ENCODE results near the gene MXRA8. TPM values are rescaled to one million over a fixed set of nuclear protein-coding genes. Genes with fewer than 3 reads are reported as not detected.

Gene MXRA8
- total and polyA plus RNA-seq, 9 of the 15 experiments (the other 6 are each of a cell fraction or from before 2014, with no cell fraction given), result 0.66 to 11.3 (median 6.3) TPM

DNA sequence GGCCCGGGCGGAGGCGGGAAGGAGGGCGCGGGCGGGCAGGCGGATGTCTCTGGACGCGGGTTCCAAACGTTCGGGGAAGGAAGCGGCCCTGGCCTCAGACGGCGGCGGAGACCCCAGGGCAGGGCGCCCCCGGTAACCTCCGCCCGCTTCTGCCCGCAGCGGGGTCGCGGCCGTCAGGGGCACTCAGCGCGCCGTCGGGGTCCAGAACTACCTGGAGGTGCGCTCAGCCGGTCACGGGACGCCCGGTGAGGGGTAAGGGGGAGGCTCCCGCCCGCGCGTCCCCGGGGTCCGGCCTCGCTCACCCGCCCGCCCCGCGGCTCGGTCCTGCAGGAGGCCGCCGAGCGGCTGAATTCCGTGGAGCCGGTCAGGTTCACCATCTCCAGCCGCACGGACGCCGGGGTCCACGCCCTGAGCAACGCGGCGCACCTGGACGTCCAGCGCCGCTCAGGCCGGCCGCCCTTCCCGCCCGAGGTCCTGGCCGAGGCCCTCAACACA, 49.6 kb downstream of the MXRA8 start (continued):
- TF ChIP-seq, protein P1, sequence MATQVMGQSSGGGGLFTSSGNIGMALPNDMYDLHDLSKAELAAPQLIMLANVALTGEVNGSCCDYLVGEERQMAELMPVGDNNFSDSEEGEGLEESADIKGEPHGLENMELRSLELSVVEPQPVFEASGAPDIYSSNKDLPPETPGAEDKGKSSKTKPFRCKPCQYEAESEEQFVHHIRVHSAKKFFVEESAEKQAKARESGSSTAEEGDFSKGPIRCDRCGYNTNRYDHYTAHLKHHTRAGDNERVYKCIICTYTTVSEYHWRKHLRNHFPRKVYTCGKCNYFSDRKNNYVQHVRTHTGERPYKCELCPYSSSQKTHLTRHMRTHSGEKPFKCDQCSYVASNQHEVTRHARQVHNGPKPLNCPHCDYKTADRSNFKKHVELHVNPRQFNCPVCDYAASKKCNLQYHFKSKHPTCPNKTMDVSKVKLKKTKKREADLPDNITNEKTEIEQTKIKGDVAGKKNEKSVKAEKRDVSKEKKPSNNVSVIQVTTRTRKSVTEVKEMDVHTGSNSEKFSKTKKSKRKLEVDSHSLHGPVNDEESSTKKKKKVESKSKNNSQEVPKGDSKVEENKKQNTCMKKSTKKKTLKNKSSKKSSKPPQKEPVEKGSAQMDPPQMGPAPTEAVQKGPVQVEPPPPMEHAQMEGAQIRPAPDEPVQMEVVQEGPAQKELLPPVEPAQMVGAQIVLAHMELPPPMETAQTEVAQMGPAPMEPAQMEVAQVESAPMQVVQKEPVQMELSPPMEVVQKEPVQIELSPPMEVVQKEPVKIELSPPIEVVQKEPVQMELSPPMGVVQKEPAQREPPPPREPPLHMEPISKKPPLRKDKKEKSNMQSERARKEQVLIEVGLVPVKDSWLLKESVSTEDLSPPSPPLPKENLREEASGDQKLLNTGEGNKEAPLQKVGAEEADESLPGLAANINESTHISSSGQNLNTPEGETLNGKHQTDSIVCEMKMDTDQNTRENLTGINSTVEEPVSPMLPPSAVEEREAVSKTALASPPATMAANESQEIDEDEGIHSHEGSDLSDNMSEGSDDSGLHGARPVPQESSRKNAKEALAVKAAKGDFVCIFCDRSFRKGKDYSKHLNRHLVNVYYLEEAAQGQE (IDR thresholded peaks at IDR 0.05; ENCODE audit: borderline replicate concordance), result no peak
- TF ChIP-seq, protein P1 (CRISPR knock-in tag; IDR thresholded peaks at IDR 0.05; ENCODE audit: low read depth), result peak; percentile 66
- TF ChIP-seq ZNF695 (CRISPR knock-in tag; IDR thresholded peaks at IDR 0.05) (no peak), HMG20A (CRISPR knock-in tag; conservative IDR thresholded peaks at IDR 0.05) (no peak), MYNN (IDR thresholded peaks at IDR 0.05) (no peak), MYNN (CRISPR knock-in tag; IDR thresholded peaks at IDR 0.05) (no peak), TAF1 (IDR thresholded peaks at IDR 0.05; ENCODE audit: control insufficient read depth, extremely low read depth, insufficient read depth, low read length, severe bottlenecking) (no peak), SMAD3 (CRISPR knock-in tag; conservative IDR thresholded peaks at IDR 0.05) (no peak), CREB1 (IDR thresholded peaks at IDR 0.05) (no peak), CREB1 (CRISPR knock-in tag; IDR thresholded peaks at IDR 0.05) (peak; percentile 6; the same call in 1 of the 2 replicates), RBBP5 (IDR thresholded peaks at IDR 0.05; ENCODE audit: borderline replicate concordance, insufficient read depth, low read length, poor library complexity, severe bottlenecking) (peak; percentile 29), POLR2G (IDR thresholded peaks at IDR 0.05; ENCODE audit: low read depth, low read length) (peak; percentile 66), ZFX (CRISPR knock-in tag; IDR thresholded peaks at IDR 0.05) (0 out of 2 replicates have a peak, but pooled peaks have one; percentile 9), KDM2B (CRISPR knock-in tag; IDR thresholded peaks at IDR 0.05) (peak; percentile 95), CHD1 (IDR thresholded peaks at IDR 0.05; ENCODE audit: low read length) (peak; percentile 79), PHF20 (IDR thresholded peaks at IDR 0.05; ENCODE audit: partially characterized antibody) (peak; percentile 26)
- TF ChIP-seq, protein P2, sequence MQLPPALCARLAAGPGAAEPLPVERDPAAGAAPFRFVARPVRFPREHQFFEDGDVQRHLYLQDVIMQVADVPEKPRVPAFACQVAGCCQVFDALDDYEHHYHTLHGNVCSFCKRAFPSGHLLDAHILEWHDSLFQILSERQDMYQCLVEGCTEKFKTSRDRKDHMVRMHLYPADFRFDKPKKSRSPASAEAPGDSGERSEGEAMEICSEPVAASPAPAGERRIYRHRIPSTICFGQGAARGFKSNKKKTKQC (CRISPR knock-in tag; IDR thresholded peaks at IDR 0.05), result no peak; the same call in 1 of the 2 replicates
